ENCODE results near the gene MT1A. TPM values are rescaled to one million over a fixed set of nuclear protein-coding genes. Genes with fewer than 3 reads are reported as not detected.

Gene MT1A
- total RNA-seq, 1 donor: not detected

DNA sequence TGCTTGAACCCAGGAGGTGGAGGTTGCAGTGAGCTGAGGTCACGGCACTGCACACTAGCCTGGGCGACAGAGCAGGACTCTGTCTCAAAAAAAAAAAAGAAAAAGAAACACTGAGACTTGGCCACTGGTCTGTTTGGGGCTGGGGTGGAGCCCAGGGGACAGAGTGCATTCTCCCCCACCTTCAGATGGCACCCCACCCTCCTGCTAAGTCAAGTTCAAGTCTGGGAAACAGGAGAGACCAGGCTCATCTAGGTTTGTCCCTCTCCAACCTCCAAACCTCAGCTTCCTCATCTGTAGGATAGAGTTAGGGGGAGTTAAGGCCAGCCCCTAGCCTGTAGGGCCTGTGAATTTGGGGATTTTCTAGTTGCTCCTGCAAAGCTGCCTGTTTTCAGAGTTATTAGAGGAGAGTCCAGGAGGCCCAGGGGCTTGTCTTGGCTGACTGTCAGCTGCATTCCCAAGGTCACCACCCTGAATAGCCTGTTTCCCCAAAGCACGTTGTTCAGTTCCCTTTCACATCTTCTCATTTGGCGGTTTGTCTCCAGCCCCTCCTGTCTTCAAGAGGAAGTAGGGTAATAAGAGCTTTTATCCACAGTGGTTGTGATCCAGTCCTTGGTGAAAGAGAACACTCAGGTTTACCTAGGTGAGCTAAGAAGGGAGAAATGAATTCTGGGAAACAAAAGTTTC, 46.9 kb upstream of the MT1A start:
- Histone ChIP-seq H3K4me2 (ENCODE audit: insufficient read depth, low read length) (no peak overlapping the region), H2AFZ (ENCODE audit: low read length) (no peak overlapping the region), H3K4me3 (ENCODE audit: insufficient read depth, low read length) (no peak overlapping the region), H3K27ac (ENCODE audit: low read depth, low read length) (no peak overlapping the region), H3K4me1 (ENCODE audit: insufficient read depth, low read length) (no peaks in the 10 kb centered on the region), H4K20me1 (ENCODE audit: insufficient read depth, low read length) (no peaks in the 10 kb centered on the region), H3K27me3 (ENCODE audit: insufficient read depth, low read length) (peaks cover 40% of the 10 kb centered on the region), H3K79me2 (ENCODE audit: insufficient read depth, low read length) (no peaks in the 10 kb centered on the region), H3K9me3 (ENCODE audit: low read depth, low read length) (no peaks in the 10 kb centered on the region), H3K36me3 (ENCODE audit: insufficient read depth, low read length) (no peaks in the 10 kb centered on the region)
- TF ChIP-seq, protein P1, sequence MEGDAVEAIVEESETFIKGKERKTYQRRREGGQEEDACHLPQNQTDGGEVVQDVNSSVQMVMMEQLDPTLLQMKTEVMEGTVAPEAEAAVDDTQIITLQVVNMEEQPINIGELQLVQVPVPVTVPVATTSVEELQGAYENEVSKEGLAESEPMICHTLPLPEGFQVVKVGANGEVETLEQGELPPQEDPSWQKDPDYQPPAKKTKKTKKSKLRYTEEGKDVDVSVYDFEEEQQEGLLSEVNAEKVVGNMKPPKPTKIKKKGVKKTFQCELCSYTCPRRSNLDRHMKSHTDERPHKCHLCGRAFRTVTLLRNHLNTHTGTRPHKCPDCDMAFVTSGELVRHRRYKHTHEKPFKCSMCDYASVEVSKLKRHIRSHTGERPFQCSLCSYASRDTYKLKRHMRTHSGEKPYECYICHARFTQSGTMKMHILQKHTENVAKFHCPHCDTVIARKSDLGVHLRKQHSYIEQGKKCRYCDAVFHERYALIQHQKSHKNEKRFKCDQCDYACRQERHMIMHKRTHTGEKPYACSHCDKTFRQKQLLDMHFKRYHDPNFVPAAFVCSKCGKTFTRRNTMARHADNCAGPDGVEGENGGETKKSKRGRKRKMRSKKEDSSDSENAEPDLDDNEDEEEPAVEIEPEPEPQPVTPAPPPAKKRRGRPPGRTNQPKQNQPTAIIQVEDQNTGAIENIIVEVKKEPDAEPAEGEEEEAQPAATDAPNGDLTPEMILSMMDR (IDR thresholded peaks at IDR 0.05; ENCODE audit: extremely low read depth, low read depth, low read length): no peak
- DNase-seq (ENCODE audit: insufficient read length, low spot score, missing footprints): no peak

DNA sequence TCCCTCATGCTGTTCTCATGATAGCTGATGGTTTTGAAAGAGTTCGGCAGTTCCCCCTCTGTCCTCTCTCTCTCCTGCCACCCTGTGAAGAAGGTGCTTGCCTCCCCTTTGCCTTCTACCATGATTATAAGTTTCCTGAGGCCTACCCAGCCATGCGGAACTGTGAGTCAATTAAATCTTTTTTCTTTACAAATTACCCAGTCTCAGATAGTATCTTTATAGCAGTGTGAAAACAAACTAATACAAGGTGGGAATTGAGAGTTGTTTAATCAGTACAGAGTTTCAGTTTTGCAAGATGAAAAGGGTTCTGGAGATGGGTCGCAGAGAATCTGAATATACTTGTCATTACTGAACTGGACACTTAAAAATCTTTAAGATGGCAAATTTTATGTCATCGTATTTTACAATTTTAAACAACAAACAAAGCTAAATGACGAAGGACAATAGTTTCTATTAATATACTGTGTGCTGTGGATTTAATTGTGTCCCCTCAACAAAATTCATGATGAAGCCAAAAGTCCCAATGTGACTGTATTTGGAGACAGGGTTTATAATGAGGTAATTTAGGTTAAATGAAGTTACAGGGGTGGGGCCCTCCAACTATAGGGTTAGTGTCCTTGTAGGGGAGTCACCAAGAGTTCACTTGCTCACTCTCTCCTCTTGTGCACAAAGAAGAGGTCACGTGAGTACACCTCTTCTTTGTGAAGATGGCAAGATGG, 44.7 kb upstream of the MT1A start:
- no peaks in the 10 kb centered on the region for H3K36me3 ChIP-seq (ENCODE audit: insufficient read depth, low read length)

DNA sequence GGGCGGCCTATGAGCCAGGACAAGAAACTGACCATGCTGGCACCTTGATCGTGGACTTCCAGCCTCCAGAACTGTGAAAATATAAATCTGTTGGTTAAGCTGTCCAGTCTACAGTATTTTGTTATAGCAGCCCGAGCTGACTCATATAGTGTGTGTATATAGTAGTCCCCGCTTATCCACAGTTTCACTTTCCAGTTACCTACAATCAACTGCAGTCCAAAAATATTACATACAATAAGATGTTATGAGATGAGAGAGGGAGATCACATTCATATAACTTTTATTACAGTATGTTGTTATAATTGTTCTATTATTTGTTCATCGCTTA, 44.2 kb upstream of the MT1A start:
- Histone ChIP-seq H3K79me2 (ENCODE audit: insufficient read depth, low read length) (no peaks in the 10 kb centered on the region), H3K4me1 (ENCODE audit: insufficient read depth, low read length) (no peaks in the 10 kb centered on the region), H2AFZ (ENCODE audit: low read length) (no peak overlapping the region), H3K27ac (ENCODE audit: low read depth, low read length) (no peak overlapping the region), H3K4me2 (ENCODE audit: insufficient read depth, low read length) (no peak overlapping the region), H3K4me3 (ENCODE audit: insufficient read depth, low read length) (no peak overlapping the region), H4K20me1 (ENCODE audit: insufficient read depth, low read length) (no peaks in the 10 kb centered on the region), H3K36me3 (ENCODE audit: insufficient read depth, low read length) (no peaks in the 10 kb centered on the region), H3K27me3 (ENCODE audit: insufficient read depth, low read length) (peaks cover 22% of the 10 kb centered on the region), H3K9me3 (ENCODE audit: low read depth, low read length) (no peaks in the 10 kb centered on the region)
- DNase-seq (ENCODE audit: insufficient read length, low spot score, missing footprints): no peak
- TF ChIP-seq, protein P1 (IDR thresholded peaks at IDR 0.05; ENCODE audit: extremely low read depth, low read depth, low read length): no peak

More for the DNA sequence above, 44.7 kb upstream of the MT1A start:
- no peak for DNase-seq (ENCODE audit: insufficient read length, low spot score, missing footprints)
- no peak overlapping the region for H3K4me3 ChIP-seq (ENCODE audit: insufficient read depth, low read length)
- H3K27me3 ChIP-seq (ENCODE audit: insufficient read depth, low read length): peaks cover 27% of the 10 kb centered on the region
- H2AFZ ChIP-seq (ENCODE audit: low read length): no peak overlapping the region
- no peak overlapping the region for H3K4me2 ChIP-seq (ENCODE audit: insufficient read depth, low read length)
- H4K20me1 ChIP-seq (ENCODE audit: insufficient read depth, low read length): no peaks in the 10 kb centered on the region
- TF ChIP-seq, protein P1 (IDR thresholded peaks at IDR 0.05; ENCODE audit: extremely low read depth, low read depth, low read length): no peak
- H3K4me1 ChIP-seq (ENCODE audit: insufficient read depth, low read length): no peaks in the 10 kb centered on the region
- H3K9me3 ChIP-seq (ENCODE audit: low read depth, low read length): no peaks in the 10 kb centered on the region
- H3K79me2 ChIP-seq (ENCODE audit: insufficient read depth, low read length): no peaks in the 10 kb centered on the region
- no peak overlapping the region for H3K27ac ChIP-seq (ENCODE audit: low read depth, low read length)

DNA sequence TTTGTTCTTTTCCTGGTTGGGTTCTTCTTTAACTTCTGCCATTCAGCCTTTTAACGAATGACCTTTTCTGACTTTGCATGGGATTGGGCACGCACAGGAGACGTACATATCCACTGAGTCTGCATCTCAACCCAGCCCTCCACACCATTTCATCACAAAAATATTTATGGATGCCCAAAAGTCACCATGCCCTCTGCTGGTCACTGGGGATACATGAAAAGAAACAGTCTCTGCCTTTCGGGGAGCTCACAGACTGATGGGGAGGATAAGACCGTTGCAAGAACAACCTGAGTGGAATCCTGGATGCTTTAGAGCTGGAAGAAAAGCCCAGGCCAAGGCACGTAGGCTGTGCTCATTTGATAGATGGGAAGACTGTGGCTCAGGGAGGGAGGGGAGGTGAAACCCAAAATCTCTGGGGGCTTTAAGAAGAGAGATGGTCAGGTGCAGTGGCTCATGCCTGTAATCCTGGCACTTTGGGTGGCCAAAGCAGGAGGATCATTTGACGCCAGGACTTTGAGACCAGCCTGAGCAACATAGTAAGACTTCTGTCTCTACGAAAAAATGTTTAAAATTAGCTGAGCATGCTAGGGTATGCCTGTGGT, 38.0 kb upstream of the MT1A start:
- H3K4me3 ChIP-seq (ENCODE audit: insufficient read depth, low read length): no peak overlapping the region
- no peaks in the 10 kb centered on the region for H3K36me3 ChIP-seq (ENCODE audit: insufficient read depth, low read length)
- DNase-seq (ENCODE audit: insufficient read length, low spot score, missing footprints): peak; percentile 87

More for the DNA sequence above, 38.0 kb upstream of the MT1A start:
- Histone ChIP-seq H3K27me3 (ENCODE audit: insufficient read depth, low read length) (no peaks in the 10 kb centered on the region), H3K27ac (ENCODE audit: low read depth, low read length) (no peak overlapping the region), H4K20me1 (ENCODE audit: insufficient read depth, low read length) (no peaks in the 10 kb centered on the region), H2AFZ (ENCODE audit: low read length) (peak overlapping the region; percentile 56), H3K9me3 (ENCODE audit: low read depth, low read length) (no peaks in the 10 kb centered on the region), H3K79me2 (ENCODE audit: insufficient read depth, low read length) (no peaks in the 10 kb centered on the region), H3K4me2 (ENCODE audit: insufficient read depth, low read length) (peak overlapping the region; percentile 49), H3K4me1 (ENCODE audit: insufficient read depth, low read length) (peaks cover under 1% of the 10 kb centered on the region)
- TF ChIP-seq, protein P1 (IDR thresholded peaks at IDR 0.05; ENCODE audit: extremely low read depth, low read depth, low read length): peak; percentile 86

Data from osteoblast (primary cell).